Mesothelial cell of epicardium (in vitro differentiated cells): ENCODE data around the gene HECTD2. TPM values are rescaled to one million over a fixed set of nuclear protein-coding genes. Genes with fewer than 3 reads are reported as not detected.
"Not testable (repeated sequence)": the region's sequence is repeated elsewhere in the genome, so short reads cannot be mapped to it uniquely, and the experiment has no call there.

Experiments
- DNase-seq, 2 experiments: peaks; one replicate each; pipeline ENCODE4 v3.0.0; 2021; ENCODE audit warnings: low spot score in 2 of 2; ENCODE audit not compliant: unreplicated experiment in 2 of 2
- H3K27ac Mint-ChIP-seq: 2 replicates; pipeline ENCODE4 v1.8.0; 2021; ENCODE audit warnings: mixed read lengths
- H3K27me3 Mint-ChIP-seq: 2 replicates; pipeline ENCODE4 v1.8.0; 2021; ENCODE audit warnings: low read depth, mixed read lengths
- H3K36me3 Mint-ChIP-seq: 2 replicates; pipeline ENCODE4 v1.8.0; 2021; ENCODE audit warnings: mixed read lengths
- H3K4me1 Mint-ChIP-seq: 2 replicates; pipeline ENCODE4 v1.8.0; 2021; ENCODE audit warnings: mixed read lengths
- H3K4me3 Mint-ChIP-seq: 2 replicates; pipeline ENCODE4 v1.8.0; 2021; ENCODE audit warnings: mild to moderate bottlenecking, moderate library complexity, mixed read lengths
- H3K9me3 Mint-ChIP-seq: 2 replicates; pipeline ENCODE4 v1.8.0; 2021; ENCODE audit warnings: mixed read lengths
- CTCF ChIP-seq: fragments of 200-600 bp; sonication (generic); IDR thresholded peaks from one replicate; pipeline ENCODE4 v1.5.0; 2021; ENCODE audit warnings: antibody characterized with exemption; ENCODE audit not compliant: unreplicated experiment
- total RNA-seq: library from RNA; stranded (reverse); gene quantifications from 3 replicates; pipeline ENCODE4 v1.2.1, GENCODE V29; 2021

The HECTD2 gene
- total RNA-seq, 1 donor from 2014 or later: 22.5 TPM

GRCh38 chr10:91525896-91526712 lies 116.0 kb downstream of the HECTD2 start:
- peaks cover 9% of the 10 kb centered on the region for H3K9me3 Mint-ChIP-seq
- H3K27ac Mint-ChIP-seq: no peak overlapping the region
- H3K27me3 Mint-ChIP-seq: no peaks in the 10 kb centered on the region
- no peak for DNase-seq
- H3K36me3 Mint-ChIP-seq: no peaks in the 10 kb centered on the region
- no peak for TF ChIP-seq CTCF
- no peak overlapping the region for H3K4me3 Mint-ChIP-seq
- no peaks in the 10 kb centered on the region for H3K4me1 Mint-ChIP-seq

- H3K4me1 Mint-ChIP-seq: no peaks in the 10 kb centered on the region
- H3K27me3 Mint-ChIP-seq: peaks cover 5% of the 10 kb centered on the region
- no peak overlapping the region for H3K27ac Mint-ChIP-seq
- TF ChIP-seq CTCF: no peak
- DNase-seq: no peak
- H3K36me3 Mint-ChIP-seq: no peaks in the 10 kb centered on the region
- H3K9me3 Mint-ChIP-seq: peaks cover 2% of the 10 kb centered on the region
- H3K4me3 Mint-ChIP-seq: no peak overlapping the region
Observed at GRCh38 chr10:91528080-91528479, 117.9 kb downstream of the HECTD2 start.

- H3K4me1 Mint-ChIP-seq: no peaks in the 10 kb centered on the region
- no peak for DNase-seq
- no peak for TF ChIP-seq CTCF
- no peaks in the 10 kb centered on the region for H3K9me3 Mint-ChIP-seq
- H3K4me3 Mint-ChIP-seq: no peak overlapping the region
- peaks cover 5% of the 10 kb centered on the region for H3K27me3 Mint-ChIP-seq
- H3K27ac Mint-ChIP-seq: no peak overlapping the region
- H3K36me3 Mint-ChIP-seq: no peaks in the 10 kb centered on the region
Observed at GRCh38 chr10:91528768-91529167, 118.6 kb downstream of the HECTD2 start.

- not testable (repeated sequence) for H3K27ac Mint-ChIP-seq, H3K36me3 Mint-ChIP-seq, H3K9me3 Mint-ChIP-seq, H3K27me3 Mint-ChIP-seq, DNase-seq, H3K4me1 Mint-ChIP-seq, H3K4me3 Mint-ChIP-seq
Observed at GRCh38 chr10:91534789-91535188, 124.6 kb downstream of the HECTD2 start.

- DNase-seq: no peak
- H3K4me3 Mint-ChIP-seq: no peak overlapping the region
- H3K27ac Mint-ChIP-seq: no peak overlapping the region
- H3K4me1 Mint-ChIP-seq: peaks cover 10% of the 10 kb centered on the region
- H3K36me3 Mint-ChIP-seq: peaks cover 2% of the 10 kb centered on the region
- peaks cover 15% of the 10 kb centered on the region for H3K9me3 Mint-ChIP-seq
- TF ChIP-seq CTCF: no peak
- H3K27me3 Mint-ChIP-seq: peaks cover 5% of the 10 kb centered on the region
Observed at GRCh38 chr10:91536111-91536510, 126.0 kb downstream of the HECTD2 start.

- Mint-ChIP-seq H3K9me3 (peaks cover 15% of the 10 kb centered on the region), H3K27ac (peak overlapping the region; percentile 58), H3K36me3 (peaks cover 2% of the 10 kb centered on the region), H3K27me3 (peaks cover 5% of the 10 kb centered on the region), H3K4me1 (peaks cover 16% of the 10 kb centered on the region), H3K4me3 (no peak overlapping the region)
- DNase-seq: no peak
- no peak for TF ChIP-seq CTCF
Observed at GRCh38 chr10:91536733-91537132, 126.6 kb downstream of the HECTD2 start.
